HG02678 (cell line): ENCODE measurements around the gene SLC8A1.
A peak's percentile ranks its signal among the peaks of the same experiment; 100 is the strongest.

Experiments used
- ATAC-seq: cut with Tn5 transposase; IDR thresholded peaks from one replicate; pipeline ENCODE4 v1.9.1; 2021; ENCODE audit warnings: mild to moderate bottlenecking, moderate library complexity; ENCODE audit not compliant: unreplicated experiment

The SLC8A1 gene

DNA sequence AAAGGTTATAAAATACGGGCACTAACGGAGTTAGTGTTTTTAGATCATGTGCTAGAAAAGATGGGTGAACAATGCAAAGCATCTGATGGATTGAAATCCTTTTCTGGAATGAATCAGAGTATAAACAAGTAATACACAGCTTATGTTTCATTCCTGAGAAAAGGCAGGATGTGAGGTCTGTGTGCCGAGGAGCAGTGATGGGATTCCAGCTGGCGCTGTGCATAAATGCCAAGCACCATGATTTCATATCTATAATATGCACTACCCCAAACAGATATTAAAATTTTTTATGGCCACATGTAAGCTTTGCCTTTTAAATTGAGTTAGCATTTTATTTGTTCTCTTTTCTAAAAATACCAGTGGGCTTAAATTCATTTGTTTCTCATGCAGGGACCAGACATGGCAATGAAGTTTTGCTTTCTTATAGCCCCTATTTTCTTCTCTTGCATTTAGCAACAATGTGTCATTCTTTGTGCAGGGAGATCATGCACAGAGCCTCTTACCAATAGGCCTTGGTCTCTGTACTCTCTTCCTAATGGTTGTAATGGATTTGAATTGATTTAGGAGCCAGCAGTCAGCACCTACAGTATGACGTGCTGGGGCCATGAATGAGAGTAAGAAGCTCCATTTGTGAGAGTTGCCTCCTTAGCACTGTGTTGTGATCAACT is 323.9 kb downstream of the SLC8A1 start:
- no peak for ATAC-seq

DNA sequence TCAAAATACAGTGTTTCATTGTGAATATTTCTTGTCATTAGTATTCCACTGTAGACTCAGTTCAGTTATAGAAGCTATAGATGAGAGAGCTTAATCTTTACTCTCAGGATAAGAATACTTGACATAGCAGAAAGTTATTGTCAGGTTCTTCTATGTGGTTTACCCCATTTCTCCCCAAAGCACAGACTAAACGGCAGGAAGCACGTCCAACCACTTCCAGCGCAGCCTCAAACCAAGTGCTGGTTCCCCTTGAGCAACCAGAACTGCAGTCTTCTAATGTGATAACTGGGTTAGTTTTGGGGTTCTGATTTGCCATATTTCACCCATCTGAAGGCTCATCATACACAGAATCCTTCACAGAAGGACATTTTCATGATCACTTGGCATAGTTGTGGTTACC is 324.7 kb downstream of the SLC8A1 start:
- ATAC-seq, result no peak

DNA sequence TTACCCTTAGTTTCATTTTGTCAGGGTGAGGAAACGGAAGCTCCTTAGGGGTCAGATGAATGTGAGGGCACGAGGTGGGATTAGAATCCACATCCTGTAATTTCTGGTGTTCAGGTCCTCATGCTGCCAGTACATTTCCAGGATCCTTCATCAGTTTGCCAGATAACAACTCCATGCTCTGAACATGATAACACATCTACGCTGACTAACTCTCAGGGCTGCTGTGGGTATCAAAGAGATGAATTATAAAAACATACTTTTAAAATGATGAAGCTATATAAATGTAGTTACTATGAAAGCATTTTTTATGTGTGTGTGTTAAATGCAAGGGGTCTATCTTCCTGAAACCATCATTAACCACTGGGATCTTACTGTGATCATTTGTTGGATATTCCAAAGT is 325.9 kb downstream of the SLC8A1 start:
- ATAC-seq, result no peak

DNA sequence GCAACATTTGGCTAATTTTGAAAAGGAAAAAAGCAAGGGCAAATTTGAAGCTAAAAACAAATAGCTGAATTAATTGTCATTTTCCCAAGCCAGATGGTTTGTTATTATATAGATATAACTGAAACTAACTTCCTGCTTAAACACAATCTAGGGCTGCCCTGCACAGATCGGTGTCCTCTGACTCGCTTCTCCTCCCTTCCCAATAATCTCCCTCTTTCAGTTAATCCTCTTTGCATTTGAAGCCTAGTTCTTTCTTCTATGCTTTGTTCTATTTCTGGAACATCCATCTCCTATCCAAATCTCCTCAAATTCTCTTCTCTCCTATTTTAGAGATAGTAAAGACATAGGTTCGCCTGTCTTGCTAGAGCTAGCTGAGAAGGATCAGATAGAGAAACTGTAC is 328.1 kb downstream of the SLC8A1 start:
- no peak for ATAC-seq

DNA sequence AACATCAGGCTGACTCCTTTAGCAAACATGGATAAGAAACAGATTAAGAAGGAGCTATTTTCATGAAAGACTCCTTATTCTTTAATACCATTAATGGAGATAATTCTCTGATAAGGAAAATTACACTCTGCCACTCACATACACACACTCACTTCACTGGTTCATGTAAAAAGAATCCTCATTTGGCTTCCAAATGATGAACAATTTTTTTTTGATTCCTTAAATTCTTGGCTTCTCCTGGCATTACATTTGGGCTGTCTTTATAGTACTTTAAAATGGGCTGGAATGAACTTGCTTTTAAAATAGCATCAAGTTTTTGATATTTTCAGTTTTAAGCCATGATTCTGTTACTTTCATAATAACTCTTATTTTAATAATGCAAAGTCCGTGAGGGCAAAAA is 328.6 kb downstream of the SLC8A1 start:
- ATAC-seq, result no peak

DNA sequence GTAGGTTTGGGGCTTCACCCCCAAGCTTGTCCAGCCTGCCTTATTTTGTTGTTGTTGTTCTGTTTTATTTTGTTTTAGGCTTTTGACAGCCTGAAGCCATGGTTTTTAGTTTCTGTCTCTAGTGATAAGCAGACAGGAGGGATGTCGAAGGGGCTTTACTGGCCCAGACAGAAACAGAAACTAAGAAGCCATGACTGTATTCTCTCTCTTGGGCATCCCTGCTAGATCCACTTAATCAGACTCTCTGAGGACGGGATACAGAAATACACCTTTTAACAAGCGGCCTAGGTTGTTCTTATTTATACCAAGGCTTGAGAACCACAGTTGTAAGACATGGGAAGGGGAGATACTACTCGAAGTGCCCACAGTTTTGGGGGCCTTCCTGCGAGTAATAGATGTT is 330.9 kb downstream of the SLC8A1 start:
- ATAC-seq, result no peak

DNA sequence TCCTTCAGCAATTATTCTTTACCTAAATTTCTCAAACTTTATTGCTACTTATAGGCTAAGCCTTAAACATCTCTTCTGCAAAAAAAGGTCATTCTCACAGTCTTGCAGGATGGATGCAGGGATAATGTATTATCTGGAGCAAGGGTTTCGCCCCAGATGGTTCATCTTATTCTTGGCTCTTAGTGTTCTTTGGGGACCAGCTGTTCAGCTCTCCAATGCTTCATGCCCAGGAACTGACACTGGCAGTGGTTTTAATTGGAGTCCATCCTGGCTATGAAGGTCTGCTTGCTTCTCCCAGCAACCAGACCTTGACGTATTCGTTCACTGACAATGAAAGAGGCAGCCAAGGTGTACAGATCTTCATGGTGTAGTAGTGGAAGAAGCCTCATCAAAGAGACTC is 331.9 kb downstream of the SLC8A1 start:
- ATAC-seq, result no peak

DNA sequence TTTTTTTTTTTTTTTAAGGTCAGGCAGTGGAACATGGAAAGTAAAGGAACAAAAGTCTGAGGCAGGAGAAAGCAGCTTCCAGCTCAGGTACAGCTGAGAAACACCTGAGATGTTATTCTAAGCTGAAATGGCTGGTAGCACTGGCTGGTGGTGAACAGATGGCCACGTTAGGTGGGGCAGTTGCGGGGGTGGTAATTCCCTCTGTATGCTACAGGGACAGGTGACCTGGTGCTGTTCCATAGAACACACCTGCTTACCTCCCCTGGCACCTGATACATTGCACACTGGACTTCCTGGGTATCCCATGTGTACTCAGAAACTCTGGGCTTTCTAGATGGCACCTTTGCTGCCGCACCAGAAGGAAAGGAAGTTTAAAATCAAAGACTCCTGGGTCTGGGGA is 333.3 kb downstream of the SLC8A1 start:
- no peak for ATAC-seq

DNA sequence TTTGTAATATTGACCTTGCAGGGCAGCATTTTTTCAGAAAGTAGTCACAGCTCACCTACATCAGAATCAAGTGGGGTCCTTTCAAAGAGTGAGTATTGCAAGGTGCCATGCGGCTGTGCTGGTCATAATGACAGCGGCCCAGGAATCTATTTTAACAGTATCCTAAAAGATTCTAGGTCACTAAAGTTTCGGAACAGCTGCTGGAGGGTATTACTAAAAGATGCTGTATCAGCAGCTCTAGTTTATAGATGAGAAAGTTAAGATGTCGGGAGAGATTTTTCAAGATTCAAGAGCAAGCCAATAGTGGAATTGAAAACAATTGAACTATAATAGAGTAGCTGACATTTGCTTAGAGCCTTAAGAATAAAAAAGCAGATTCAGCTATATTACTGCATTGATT is 336.0 kb downstream of the SLC8A1 start:
- ATAC-seq, result no peak

DNA sequence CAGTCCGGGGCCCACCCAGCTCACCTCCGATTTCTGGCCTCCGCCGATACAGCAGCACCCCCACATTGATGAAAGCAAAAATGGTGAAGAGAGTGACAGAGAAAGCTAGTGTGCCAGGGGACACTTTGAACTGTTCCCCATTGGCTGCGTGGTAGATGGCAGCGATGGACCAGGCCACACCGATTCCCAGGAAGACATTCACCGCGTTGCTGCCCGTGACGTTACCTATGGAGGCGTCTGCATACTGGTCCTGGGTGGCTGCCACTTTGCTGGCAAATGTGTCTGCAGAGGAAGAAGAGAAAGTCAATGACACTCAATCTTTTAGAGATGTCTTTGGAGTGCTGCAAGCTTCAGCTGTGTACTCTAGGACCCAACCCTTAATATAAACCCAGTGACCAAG is 336.5 kb downstream of the SLC8A1 start:
- ATAC-seq, result no peak

DNA sequence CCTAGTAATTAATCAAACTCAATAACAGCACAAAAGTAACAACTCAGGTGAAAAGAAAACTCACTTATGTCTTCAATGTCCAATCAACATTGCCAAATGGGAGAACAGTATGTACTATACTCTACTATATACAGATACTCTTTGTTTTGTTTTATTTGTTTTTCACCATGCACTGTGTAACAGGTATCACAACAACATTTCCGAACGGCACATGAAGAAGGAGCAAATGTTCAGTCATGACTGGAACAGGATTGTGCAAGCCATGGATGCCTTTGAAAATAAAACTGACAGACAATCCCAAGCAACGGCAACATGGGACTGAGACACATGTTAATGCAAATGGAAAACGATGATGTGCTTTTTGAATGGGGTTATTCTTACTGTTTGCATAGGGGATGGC is 337.9 kb downstream of the SLC8A1 start:
- ATAC-seq, result no peak

DNA sequence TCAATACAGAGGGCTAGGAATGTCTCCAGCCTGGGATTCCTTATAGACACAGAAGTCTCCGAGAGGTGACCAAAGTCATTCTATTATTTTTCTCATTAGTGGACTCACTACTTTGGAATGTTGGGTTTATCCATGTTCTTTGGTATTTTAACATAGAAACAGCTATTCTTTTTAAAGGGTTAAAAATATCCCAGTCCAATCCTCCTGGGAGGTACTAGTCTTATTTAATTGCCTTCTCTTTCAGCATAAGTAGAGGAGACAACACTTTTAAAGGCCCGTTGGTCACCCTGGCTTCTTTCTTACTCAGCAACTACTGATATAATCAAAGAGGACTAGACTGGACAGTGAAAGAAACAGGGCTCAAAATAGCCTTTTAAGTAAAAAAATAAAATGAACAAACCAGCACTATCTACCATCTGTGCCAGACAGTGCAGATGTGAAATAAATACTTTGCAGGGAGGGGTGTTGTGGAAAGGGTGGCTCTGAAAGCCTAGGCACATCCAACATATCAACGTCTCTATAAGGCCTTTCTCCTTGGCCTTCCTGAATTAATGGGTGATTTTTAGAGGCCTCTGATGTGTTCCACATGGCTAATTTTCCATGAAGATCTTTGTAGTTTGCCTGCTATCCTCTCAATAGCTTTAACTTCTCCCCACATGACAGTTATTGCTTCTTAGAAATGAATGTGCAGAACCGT is 338.5 kb downstream of the SLC8A1 start:
- ATAC-seq, result no peak

DNA sequence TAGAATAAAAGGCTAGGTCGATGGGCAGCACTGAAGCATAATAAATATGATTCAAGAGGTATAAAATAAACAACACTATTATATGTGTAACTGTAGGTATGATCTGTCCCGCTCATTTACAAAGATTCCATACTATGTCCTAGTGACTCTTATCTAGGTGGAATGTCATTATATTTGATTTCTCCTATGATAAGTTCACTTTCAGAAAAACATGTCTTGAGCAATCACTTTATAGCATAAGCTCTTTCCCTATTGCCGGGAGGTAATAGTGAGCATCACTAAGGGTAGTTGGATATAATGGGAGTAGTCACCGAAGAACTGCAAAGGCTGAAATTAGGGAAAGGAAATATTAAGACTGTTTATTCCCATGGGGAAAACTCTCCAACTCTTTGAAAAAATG is 342.5 kb downstream of the SLC8A1 start:
- ATAC-seq, result no peak

DNA sequence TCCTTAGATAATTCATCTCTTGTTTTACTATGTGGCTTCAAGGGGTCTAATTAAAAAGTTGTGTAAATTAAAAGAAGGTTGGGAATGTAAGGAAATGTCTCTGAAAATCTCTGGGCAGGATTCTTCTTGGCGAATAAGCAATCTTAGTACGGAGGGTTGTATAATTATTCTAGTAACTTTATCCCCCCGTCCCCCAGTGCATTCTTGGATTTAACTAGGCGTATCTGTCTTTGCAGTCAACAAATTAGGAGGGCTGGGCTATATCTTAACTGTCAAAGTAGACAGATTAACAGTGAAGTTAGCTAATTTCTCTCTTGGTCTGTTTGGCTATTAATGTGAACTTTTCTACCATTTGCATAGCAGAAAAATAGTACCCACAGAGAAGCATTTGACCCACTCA is 343.0 kb downstream of the SLC8A1 start:
- ATAC-seq, result no peak

DNA sequence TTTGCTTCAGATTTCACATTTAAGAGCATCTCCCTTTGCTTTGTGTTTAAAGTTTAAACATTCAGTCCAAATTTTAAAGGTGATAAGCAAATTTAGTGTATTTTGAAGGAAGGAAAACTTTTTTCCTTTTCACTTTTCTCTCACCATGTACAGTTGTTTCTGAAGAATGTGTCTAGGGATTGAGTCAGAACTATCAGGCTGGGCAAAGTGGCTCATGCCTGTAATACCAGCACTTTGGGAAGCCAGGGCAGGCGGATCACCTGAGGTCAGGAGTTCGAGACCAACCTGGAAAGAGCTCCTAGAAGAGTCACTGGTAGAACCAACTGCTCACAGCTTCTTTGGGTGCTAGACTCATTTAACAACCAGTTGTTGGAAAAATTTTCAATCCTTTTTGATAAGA is 345.8 kb downstream of the SLC8A1 start:
- no peak for ATAC-seq

DNA sequence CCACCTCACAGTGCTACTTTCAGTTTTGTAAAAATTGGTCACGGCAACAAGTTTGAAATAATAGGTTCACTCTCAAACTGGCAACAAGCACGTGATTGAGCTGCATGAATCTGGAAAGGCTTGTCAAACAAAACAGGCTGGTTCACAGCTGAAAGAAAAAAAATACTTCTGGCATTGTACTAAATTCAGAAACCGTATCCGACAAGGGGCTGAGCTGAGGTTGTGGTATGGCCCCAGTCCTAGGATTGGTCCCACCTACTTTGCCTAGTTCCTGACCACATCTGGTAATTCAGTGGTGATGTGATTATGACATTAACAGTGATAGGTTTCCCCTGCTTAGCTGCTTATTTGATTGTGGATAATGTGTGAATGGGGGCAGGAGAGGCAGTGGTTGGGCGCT is 346.3 kb downstream of the SLC8A1 start:
- no peak for ATAC-seq

DNA sequence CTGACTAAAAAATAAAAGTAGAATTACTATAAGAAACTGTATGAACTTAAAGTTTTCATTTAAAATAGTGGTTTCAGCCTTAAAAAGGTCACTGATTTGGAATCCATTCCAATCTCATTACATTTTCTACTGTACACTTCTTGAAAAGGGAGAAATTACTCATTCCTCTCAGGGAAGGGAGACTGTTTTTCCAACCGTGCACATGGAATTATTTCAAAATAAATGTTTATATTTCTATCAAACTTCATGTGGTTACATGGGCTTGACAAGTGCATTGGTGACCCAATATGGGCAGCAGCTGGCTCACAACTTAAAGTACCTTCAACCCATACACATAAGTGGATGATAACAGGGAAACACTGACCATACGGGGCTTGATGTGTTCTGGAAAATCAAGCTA is 348.3 kb downstream of the SLC8A1 start:
- no peak for ATAC-seq

DNA sequence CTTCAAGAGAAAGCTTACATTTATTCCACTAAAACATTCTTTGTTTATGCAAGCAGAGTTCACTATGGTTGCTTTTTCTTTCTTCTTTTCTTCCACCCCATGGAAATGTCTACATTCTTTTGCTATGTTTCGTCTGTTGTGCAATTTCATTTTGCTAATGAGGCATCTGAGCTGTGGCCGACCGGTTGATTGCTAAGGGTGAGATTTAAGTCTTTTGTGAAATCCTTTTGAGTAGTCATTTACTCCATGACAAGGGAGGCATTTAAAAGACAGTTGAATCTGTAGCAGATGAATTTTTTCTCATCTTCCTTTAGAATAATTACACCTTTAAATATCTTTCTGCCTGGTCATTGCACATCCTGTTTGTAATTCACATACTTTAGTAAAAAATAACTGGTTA is 348.7 kb downstream of the SLC8A1 start:
- ATAC-seq, result no peak

DNA sequence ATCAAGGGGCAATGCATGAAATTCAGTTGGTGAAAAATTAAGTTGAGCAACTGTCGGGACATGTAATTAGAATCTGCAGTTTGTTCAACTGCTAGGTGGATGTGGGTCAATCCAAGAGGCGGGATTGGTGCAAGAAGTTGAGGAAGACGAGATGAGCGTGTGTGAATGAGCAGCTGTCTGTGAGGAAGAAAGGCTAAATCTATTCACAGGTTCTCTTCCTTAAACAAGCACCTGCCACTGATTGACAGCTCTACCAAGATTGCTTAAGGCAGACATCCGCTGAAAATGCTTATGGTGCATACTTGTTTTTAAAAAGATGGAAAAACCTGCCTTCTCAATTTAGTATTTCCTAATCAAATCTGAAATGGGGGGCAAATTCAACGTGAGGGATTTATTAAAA is 349.4 kb downstream of the SLC8A1 start:
- no peak for ATAC-seq

DNA sequence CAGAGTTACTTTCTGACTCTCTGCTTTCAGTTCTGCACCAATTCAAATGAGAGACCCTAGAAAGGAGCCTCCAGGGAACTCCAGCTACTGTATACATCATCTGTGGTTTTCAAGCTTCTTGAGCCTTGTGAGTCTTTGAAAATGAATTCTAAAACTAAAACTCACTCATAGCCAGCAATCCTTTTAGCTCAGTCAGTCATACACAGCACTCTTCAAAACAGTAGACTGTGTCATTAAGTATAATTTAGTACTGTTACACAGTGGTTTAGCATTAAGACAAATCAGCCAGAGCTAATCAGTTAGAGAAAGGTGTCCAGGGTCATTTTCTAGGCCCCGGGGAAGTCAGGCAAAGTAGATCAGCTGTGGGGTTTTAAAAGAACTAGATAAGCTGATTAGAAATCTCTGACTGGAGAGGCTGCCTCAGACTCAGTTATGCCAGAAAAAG is 350.7 kb downstream of the SLC8A1 start:
- ATAC-seq, result peak; percentile 50

DNA sequence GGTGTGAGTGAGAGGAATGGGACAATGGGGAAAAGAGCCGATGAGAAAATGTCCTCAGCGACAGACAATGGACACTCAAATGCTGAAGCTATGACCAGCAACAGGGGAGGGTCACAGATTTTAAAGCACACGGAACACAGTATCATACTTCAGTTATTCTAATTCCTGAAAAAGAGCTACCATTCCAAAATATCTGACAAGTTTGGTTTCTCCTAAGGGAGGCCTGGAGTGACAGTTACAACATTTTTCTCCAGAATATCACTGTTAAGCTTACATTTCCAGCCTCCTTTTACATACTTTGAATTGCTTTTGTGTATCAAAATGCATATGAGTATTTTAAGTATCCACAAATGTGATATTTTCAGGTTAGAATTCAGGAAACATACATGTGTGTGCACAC is 351.2 kb downstream of the SLC8A1 start:
- ATAC-seq, result no peak

DNA sequence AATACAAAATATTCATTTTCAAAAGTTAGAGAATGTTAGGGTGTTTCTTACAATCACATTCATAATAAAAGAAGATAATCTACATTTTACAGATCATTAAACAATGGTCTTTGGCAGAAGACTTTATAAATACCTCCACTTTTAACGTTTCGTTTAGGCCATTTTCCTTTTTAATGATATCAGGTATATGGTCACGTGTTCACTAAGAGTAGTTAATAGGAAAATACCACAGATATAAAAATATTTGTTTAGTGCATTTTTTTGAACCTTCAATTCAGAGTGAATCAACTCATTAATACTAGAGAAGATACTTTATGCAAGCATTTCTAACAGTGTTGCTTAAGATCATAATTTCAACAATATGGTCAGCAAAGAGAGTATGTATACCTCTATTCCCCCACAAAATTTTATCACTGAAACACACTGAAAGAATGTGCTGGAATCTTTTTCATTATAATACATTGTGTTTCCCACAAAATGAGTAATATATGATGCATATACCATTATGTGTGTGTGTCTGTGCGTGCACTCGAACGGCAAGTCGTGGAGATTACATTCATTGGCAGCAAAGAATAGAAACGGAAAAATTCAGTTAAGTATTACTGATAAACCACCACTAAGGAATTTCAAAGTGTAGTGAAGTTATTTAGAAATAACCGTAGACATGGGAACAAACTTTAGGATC is 353.0 kb downstream of the SLC8A1 start:
- no peak for ATAC-seq
